ENCODE data around the gene DGKQ. TPM values are rescaled to one million over a fixed set of nuclear protein-coding genes. Genes with fewer than 3 reads are reported as not detected.
A peak's percentile ranks its signal among the peaks of the same experiment; 100 is the strongest.

The DGKQ gene
- total and polyA plus RNA-seq, 9 of the 15 experiments (the other 6 are each of a cell fraction or from before 2014, with no cell fraction given): 0.17 to 22.0 (median 5.6) TPM

DNA sequence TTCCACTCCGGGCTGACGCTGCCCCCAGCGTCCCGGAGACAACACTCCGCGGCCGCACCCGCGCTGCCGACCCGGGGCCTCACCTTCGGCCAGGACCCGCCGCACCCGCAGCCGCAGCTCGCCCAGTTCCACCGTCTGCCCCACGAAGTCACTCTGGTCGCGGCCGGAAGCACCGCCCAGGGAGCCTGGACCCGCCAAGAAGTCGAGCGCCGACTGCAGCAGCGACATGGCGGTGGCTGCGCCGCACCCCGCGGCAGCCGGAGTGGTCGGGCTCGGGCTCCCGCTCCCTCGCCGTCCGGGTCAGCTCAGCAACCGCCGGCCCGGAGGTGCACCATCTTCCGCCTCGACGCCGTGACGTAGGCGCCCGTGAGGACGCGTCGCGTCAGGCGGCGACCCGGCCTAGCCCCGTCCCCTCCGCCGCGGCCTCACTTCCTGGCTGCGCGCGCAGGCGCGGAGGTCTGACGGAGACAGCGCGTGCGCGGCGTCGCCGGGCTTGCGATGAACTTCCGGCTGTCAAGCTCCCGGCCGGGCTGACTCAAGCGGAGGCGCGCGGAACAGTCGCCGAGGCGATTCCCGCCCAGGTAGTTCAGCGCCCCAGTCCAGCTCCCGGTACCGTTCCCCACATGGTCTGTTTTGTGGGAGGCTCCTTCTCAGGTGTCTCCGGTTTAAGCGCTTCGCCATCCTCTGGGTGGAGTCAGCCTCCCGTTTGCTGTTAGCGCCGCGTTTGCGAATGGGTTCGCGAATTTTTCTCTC is 41.2 kb downstream of the DGKQ start, which contains the start of the genes GAK and TMEM175 (continued):
- TF ChIP-seq, protein P1, sequence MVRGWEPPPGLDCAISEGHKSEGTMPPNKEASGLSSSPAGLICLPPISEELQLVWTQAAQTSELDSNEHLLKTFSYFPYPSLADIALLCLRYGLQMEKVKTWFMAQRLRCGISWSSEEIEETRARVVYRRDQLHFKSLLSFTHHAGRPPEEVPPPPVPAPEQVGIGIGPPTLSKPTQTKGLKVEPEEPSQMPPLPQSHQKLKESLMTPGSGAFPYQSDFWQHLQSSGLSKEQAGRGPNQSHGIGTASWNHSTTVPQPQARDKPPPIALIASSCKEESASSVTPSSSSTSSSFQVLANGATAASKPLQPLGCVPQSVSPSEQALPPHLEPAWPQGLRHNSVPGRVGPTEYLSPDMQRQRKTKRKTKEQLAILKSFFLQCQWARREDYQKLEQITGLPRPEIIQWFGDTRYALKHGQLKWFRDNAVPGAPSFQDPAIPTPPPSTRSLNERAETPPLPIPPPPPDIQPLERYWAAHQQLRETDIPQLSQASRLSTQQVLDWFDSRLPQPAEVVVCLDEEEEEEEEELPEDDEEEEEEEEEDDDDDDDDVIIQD (CRISPR knock-in tag; IDR thresholded peaks at IDR 0.05): no peak; the same call in 1 of the 2 replicates
- TF ChIP-seq ZNF174 (CRISPR knock-in tag; IDR thresholded peaks at IDR 0.05) (no peak), KAT7 (CRISPR knock-in tag; IDR thresholded peaks at IDR 0.05; ENCODE audit: borderline replicate concordance) (peak; percentile 97), HNRNPLL (IDR thresholded peaks at IDR 0.05; ENCODE audit: low read depth, low read length, poor library complexity, severe bottlenecking) (peak; percentile 36), ZKSCAN3 (CRISPR knock-in tag; IDR thresholded peaks at IDR 0.05) (no peak), TARDBP (IDR thresholded peaks at IDR 0.05) (0 out of 2 replicates have a peak, but pooled peaks have one; percentile 28), U2AF2 (optimal IDR thresholded peaks at IDR 0.05; ENCODE audit: low read depth, low read length) (no peak), ZNF551 (CRISPR knock-in tag; IDR thresholded peaks at IDR 0.05) (no peak), BDP1 (IDR thresholded peaks at IDR 0.05; ENCODE audit: insufficient read depth, insufficient read length) (no peak), ZNF143 (CRISPR knock-in tag; IDR thresholded peaks at IDR 0.05) (no peak), KLF13 (tag; IDR thresholded peaks at IDR 0.05; ENCODE audit: borderline replicate concordance, low read depth) (no peak)
- TF ChIP-seq, protein P2, sequence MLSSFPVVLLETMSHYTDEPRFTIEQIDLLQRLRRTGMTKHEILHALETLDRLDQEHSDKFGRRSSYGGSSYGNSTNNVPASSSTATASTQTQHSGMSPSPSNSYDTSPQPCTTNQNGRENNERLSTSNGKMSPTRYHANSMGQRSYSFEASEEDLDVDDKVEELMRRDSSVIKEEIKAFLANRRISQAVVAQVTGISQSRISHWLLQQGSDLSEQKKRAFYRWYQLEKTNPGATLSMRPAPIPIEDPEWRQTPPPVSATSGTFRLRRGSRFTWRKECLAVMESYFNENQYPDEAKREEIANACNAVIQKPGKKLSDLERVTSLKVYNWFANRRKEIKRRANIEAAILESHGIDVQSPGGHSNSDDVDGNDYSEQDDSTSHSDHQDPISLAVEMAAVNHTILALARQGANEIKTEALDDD (IDR thresholded peaks at IDR 0.05): no peak
- TF ChIP-seq, protein P3, sequence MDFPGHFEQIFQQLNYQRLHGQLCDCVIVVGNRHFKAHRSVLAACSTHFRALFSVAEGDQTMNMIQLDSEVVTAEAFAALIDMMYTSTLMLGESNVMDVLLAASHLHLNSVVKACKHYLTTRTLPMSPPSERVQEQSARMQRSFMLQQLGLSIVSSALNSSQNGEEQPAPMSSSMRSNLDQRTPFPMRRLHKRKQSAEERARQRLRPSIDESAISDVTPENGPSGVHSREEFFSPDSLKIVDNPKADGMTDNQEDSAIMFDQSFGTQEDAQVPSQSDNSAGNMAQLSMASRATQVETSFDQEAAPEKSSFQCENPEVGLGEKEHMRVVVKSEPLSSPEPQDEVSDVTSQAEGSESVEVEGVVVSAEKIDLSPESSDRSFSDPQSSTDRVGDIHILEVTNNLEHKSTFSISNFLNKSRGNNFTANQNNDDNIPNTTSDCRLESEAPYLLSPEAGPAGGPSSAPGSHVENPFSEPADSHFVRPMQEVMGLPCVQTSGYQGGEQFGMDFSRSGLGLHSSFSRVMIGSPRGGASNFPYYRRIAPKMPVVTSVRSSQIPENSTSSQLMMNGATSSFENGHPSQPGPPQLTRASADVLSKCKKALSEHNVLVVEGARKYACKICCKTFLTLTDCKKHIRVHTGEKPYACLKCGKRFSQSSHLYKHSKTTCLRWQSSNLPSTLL (IDR thresholded peaks at IDR 0.05): no peak
- TF ChIP-seq, protein P4, sequence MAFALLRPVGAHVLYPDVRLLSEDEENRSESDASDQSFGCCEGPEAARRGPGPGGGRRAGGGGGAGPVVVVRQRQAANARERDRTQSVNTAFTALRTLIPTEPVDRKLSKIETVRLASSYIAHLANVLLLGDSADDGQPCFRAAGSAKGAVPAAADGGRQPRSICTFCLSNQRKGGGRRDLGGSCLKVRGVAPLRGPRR (CRISPR knock-in tag; IDR thresholded peaks at IDR 0.05): no peak
- TF ChIP-seq, protein P5, sequence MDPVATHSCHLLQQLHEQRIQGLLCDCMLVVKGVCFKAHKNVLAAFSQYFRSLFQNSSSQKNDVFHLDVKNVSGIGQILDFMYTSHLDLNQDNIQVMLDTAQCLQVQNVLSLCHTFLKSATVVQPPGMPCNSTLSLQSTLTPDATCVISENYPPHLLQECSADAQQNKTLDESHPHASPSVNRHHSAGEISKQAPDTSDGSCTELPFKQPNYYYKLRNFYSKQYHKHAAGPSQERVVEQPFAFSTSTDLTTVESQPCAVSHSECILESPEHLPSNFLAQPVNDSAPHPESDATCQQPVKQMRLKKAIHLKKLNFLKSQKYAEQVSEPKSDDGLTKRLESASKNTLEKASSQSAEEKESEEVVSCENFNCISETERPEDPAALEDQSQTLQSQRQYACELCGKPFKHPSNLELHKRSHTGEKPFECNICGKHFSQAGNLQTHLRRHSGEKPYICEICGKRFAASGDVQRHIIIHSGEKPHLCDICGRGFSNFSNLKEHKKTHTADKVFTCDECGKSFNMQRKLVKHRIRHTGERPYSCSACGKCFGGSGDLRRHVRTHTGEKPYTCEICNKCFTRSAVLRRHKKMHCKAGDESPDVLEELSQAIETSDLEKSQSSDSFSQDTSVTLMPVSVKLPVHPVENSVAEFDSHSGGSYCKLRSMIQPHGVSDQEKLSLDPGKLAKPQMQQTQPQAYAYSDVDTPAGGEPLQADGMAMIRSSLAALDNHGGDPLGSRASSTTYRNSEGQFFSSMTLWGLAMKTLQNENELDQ (CRISPR knock-in tag; IDR thresholded peaks at IDR 0.05; ENCODE audit: borderline replicate concordance): no peak
- TF ChIP-seq, protein P6, sequence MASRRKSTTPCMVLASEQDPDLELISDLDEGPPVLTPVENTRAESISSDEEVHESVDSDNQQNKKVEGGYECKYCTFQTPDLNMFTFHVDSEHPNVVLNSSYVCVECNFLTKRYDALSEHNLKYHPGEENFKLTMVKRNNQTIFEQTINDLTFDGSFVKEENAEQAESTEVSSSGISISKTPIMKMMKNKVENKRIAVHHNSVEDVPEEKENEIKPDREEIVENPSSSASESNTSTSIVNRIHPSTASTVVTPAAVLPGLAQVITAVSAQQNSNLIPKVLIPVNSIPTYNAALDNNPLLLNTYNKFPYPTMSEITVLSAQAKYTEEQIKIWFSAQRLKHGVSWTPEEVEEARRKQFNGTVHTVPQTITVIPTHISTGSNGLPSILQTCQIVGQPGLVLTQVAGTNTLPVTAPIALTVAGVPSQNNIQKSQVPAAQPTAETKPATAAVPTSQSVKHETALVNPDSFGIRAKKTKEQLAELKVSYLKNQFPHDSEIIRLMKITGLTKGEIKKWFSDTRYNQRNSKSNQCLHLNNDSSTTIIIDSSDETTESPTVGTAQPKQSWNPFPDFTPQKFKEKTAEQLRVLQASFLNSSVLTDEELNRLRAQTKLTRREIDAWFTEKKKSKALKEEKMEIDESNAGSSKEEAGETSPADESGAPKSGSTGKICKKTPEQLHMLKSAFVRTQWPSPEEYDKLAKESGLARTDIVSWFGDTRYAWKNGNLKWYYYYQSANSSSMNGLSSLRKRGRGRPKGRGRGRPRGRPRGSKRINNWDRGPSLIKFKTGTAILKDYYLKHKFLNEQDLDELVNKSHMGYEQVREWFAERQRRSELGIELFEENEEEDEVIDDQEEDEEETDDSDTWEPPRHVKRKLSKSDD (conservative IDR thresholded peaks at IDR 0.05; ENCODE audit: low read length): no peak
